ENCODE data around the gene ANO10.
"Not testable (repeated sequence)": the region's sequence is repeated elsewhere in the genome, so short reads cannot be mapped to it uniquely, and the experiment has no call there.

ANO10 gene

GRCh38 chr3:43621656-43622432 lies at the start of gene ANO10:
ANO10 (minus strand) TSS chr3:43622011; CDS start chr3:43605852, 16,159 bp downstream.
- DNase-seq (ENCODE audit: low read depth) = peak; percentile 96

- DNase-seq (ENCODE audit: low read depth) = no peak
Measured at GRCh38 chr3:43670635-43671522, 49.1 kb upstream of the ANO10 start.

- not testable (repeated sequence) for DNase-seq (ENCODE audit: low read depth)
Measured at GRCh38 chr3:43665011-43665410, 43.2 kb upstream of the ANO10 start.

GRCh38 chr3:43661376-43661775 lies 39.6 kb upstream of the ANO10 start:
- not testable (repeated sequence) for DNase-seq (ENCODE audit: low read depth)

GRCh38 chr3:43659250-43659880 lies 37.6 kb upstream of the ANO10 start:
- DNase-seq (ENCODE audit: low read depth) = no peak

GRCh38 chr3:43656390-43656789 lies 34.6 kb upstream of the ANO10 start:
- DNase-seq (ENCODE audit: low read depth) = not testable (repeated sequence)

GRCh38 chr3:43650345-43650744 lies 28.5 kb upstream of the ANO10 start:
- no peak for DNase-seq (ENCODE audit: low read depth)

- DNase-seq (ENCODE audit: low read depth) = no peak
Measured at GRCh38 chr3:43649365-43649968, 27.7 kb upstream of the ANO10 start.

GRCh38 chr3:43648957-43649356 lies 27.1 kb upstream of the ANO10 start:
- no peak for DNase-seq (ENCODE audit: low read depth)

- DNase-seq (ENCODE audit: low read depth) = no peak
Measured at GRCh38 chr3:43647331-43648166, 25.7 kb upstream of the ANO10 start.

- DNase-seq (ENCODE audit: low read depth) = no peak
Measured at GRCh38 chr3:43644443-43644842, 22.6 kb upstream of the ANO10 start.

- no peak for DNase-seq (ENCODE audit: low read depth)
Measured at GRCh38 chr3:43641306-43642114, 19.7 kb upstream of the ANO10 start.

- DNase-seq (ENCODE audit: low read depth) = no peak
Measured at GRCh38 chr3:43640681-43641080, 18.9 kb upstream of the ANO10 start.

GRCh38 chr3:43638594-43639447 lies 17.0 kb upstream of the ANO10 start:
- no peak for DNase-seq (ENCODE audit: low read depth)

- no peak for DNase-seq (ENCODE audit: low read depth)
Measured at GRCh38 chr3:43637702-43638101, 15.9 kb upstream of the ANO10 start.

GRCh38 chr3:43632986-43633385 lies 11.2 kb upstream of the ANO10 start:
- DNase-seq (ENCODE audit: low read depth) = no peak

- no peak for DNase-seq (ENCODE audit: low read depth)
Measured at GRCh38 chr3:43632269-43632733, 10.5 kb upstream of the ANO10 start.

GRCh38 chr3:43629741-43630140 lies 7.9 kb upstream of the ANO10 start:
- no peak for DNase-seq (ENCODE audit: low read depth)

- DNase-seq (ENCODE audit: low read depth) = no peak
Measured at GRCh38 chr3:43629257-43629656, 7.4 kb upstream of the ANO10 start.
